ENCODE results near the gene PYROXD2.
A peak's percentile ranks its signal among the peaks of the same experiment; 100 is the strongest.
"Not testable (repeated sequence)": the region's sequence is repeated elsewhere in the genome, so short reads cannot be mapped to it uniquely, and the experiment has no call there.

PYROXD2 gene

DNA sequence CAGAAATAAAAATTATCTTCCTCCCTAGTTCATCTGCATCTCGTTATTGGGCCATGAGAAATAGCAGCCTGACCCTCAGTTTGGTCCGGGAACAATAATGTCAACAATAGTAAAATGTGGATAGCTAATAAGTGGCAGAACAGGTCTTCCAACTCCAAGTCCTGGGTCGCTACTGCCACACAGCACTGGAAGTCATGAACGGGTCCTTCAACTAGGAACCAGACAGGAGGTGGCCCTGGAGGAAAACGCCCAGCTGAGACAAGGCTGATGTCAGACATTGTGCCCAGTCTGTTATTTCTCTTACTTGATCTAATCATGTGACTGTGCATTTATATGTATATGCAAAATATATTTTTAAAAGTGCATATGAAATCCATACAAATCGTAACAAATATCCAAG lies 51.8 kb downstream of the PYROXD2 start:
- peak; percentile 9 to 54 for DNase-seq

DNA sequence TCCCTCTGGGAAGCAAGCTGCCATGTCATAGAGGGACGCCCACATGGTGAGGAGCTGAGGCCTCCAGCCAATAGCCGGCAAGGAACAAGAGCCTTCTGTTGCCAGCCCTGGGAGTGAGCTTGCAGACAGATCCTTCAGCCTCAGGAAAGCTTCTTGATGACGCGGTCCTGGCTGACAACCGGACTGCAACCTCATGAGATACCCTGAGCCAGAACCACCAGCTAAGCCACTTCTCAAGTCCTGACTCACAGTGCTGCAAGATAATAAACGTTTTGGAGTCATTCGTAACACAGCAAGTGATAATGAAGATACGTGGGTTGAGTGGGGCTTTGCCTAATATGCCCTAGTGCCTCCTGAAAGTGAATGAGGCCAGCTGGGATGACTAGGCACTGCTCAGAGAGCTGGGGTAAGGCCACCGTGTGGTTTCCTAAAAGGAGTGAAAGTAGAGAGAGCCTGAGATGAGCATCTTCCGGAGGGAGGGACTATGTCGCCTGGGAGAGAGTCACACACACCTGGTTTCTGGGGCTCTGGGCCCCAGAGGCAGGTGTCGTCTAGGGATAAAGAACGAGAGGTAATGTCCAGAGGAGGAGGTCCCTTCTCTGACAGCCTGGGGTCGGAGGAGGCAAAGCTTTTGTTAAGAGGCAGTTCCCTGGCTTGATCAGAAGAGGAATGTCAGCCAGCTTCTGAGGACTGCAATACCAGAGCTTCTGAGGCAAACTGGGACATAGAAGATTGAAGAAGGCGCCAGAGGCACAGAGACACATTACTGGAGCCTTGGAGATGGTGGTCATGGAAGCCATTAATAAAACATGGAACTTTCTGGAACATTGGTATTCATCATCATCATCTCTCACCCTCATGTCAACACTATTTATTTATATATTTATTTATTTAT lies 53.6 kb downstream of the PYROXD2 start:
- no peak for DNase-seq

DNA sequence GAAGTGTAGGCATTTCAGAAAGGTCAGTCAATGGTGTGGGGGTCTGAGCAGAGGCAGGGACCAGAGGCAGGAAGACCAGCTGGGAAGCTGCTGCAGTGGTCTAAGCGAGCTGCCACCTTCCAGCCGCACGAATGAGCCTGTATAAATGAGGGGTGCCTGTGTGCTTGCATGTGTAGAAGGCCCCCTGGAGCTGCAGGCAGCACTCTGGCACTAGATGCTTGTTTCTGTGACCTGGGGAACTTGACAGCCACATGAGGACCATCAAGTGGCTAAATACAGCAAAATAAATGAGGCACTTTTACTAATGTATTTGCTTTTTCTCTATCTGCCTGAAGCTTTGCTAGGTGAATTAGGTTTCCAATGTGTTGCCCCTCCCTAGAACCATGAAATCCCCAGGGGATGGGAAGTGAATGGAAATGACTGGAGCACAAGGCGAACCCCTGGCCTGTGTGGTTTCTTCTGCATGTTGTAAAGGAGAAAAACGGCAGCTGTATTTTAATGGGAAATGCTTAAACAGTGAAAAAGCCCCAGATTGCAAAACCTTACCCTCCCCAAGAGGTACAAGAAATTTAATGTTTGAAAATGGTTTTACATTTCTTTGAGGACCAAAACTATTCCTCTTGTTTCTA lies 57.7 kb downstream of the PYROXD2 start:
- DNase-seq, result peak; percentile 43 to 76

DNA sequence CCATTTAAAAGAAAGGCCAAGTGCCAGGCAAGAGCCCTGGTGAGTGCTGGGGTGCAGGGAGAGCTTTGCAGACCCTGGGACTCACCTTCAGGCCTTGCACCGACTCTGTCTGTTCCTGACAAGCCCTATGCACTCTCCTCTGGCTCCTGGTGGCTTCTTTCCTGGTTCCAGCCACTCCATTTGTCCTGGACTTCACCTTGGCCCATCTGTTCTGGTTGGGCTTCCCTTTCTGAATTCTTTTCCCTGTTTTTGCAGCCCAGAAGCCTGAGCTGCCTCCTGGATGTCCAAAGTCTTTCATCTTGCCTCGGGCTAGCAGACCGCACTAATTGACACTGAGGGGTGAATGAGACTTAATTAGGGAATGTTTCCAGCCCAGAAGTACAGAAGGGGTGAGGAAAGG lies 60.5 kb downstream of the PYROXD2 start:
- DNase-seq, result no peak

- DNase-seq, result no peak
Measured at GRCh38 chr10:98353170-98353569, 61.8 kb downstream of the PYROXD2 start.

DNA sequence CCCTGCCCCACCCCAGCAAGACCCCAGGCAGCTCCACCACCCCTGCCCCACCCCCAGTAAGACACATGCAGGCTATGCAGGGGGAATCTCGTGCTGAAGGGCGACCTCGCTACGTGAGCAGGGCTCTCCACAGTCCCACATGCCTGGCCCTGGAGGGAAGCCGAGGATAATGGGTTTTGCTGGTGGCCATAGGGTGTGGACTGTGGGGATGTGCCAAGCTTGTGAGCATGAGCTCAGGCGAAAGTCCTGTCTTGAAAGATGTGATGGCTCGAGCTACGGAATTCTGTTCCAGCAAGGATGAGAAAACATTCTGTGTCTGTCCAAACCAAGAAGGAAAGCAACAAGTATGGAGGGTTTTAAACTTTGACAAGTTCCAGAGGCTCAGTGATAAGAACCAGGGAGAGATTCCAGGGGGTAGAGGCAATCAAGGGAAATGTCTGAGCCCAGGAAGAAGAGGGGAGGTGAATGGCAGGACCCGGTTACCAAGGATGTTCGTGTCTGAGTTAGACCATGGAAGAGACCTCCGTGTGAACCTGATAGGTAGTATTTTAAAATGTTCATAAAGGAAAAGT lies 63.1 kb downstream of the PYROXD2 start:
- DNase-seq, result no peak

- no peak for DNase-seq
Measured at GRCh38 chr10:98349508-98349922, 65.5 kb downstream of the PYROXD2 start.

DNA sequence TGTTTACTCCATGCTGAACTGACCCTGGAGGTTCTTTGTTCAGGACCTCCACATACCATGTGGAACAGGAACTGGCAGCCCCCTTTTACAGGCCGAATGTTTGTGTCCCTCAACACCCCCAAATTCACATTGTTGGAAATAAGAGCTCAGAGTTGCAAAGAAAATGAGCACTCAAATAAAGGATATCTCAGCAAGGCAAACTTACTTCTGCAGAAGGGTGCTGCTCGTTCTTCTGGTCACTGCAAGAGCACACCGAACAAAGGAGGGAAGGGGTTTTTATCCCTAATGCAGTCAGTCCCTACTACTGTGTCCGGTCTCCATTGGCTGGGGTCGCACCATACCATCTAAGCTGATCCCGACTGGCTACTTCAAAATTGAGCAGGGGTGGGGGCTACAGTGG lies 68.1 kb downstream of the PYROXD2 start:
- no peak for DNase-seq

DNA sequence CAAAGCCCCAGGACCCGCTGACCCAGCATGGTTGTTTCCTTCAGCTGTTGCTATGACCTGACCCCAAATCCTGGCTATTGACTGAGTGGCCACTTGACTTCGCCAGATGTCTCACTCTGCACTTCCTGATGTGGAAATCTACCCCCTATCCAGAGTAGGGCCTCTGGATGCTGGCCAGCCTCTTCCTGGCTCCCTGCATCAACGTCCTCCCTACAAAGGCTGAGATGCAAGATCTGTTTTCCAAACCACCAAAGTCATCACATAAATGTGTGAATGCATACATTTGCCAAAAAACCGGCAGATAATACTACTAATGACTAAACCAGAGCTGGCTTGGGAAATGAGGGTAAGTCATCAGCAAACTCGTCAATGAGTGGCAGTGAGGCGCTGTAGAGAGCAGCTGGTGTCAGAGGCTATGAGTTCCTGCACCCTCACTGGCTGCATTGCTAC lies 70.4 kb downstream of the PYROXD2 start:
- no peak for DNase-seq

- not testable (repeated sequence) for DNase-seq
Measured at GRCh38 chr10:98341701-98342100, 73.3 kb downstream of the PYROXD2 start.

DNA sequence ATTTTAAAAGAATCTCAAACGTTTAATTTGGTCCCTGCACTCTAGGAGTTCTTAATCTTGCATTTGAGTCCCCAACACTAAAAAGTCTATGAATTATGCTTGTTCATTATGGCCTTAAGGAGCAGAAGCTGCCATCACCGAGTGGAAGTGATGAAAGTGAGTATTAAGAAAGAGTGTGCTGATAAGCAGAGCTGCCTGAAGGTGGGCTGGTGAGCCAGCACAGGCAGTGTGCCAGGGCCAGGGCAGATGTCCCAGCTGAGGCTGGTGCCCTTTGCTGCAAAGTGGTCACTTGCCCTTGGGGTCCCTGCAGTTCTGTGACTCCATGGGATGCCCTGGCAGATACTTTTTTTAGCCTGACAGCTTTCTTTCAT lies 74.1 kb downstream of the PYROXD2 start:
- no peak for DNase-seq

- DNase-seq, result no peak
Measured at GRCh38 chr10:98340261-98340939, 74.6 kb downstream of the PYROXD2 start.

DNA sequence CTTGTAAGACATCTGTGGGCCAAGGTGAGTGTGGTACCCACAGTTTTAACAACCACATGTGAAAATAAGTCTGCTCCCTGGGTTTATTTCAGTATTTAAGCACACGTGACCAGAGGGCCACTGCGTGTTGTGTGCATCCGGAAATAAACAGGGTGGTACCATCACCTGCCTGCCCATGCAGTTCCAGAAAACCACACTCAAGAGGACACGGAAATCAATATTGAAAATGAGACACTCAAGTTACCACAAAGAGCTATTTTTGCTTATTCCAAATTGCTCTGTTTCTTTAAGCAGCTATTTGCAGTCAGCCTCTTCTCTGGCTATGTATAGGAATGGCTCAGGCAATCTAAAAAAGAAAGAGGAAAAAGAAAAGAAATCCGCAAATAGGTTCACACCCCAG lies 75.2 kb downstream of the PYROXD2 start:
- DNase-seq, result no peak

DNA sequence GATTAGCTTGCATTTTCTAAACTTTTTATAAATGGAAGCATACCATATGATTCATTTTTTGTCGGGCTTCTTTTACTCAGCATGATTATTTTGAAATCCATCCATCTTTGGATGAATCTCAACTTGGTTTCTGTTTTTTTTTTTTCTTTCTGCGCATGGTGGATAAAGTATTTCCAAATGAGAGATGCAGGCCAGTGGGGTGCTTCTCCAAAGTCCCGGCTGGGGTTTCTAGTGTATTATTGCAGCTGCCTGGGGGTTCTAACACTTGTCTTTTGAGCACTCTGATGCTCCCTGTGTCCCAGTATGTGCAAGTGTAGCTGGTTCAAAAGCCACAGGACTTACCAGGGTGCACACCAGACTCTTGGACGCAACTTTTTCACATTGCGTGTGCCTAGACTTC lies 76.1 kb downstream of the PYROXD2 start:
- no peak for DNase-seq

DNA sequence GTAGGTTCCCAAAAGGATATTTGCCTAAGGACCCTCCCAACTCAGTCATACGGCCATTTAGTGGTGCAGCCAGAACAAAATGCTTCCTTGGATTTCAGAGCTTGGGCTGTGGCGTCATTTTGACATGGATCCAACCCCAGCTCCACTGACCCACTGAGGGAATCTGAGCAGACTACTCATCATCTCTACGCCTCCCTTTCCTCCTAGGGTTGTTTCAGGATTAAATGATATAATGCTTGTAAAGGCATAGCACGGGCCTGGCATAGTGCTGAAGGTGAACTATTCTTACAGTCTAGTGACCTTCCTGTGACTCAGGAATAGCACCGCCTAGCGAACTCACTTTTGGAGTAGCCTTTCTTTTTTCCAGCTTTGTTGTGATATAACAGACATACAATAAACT lies 76.7 kb downstream of the PYROXD2 start:
- no peak for DNase-seq

DNA sequence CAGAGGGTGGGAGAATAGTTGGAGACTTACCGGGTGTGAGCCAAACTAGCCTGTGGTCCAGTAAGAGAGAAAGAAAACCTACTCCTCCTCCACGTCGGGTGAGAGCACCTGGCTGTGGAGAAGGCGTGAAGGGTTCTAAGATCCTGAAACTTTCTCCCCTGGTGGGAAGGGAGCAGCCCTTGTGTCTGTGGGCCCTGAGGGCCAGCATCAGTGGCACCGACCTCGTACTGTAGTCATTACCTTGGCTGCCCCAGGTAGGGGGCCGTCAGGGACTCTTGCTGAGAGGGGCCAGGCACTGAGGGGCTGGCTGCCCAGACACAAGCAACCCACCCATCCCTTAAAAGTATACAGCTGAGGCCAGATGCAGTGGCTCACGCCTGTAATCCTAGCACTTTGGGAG lies 77.5 kb downstream of the PYROXD2 start:
- DNase-seq, result no peak

All from NCI-H526 (cell line).